ENCODE results near the gene MFSD6. TPM values are rescaled to one million over a fixed set of nuclear protein-coding genes. Genes with fewer than 3 reads are reported as not detected.
A peak's percentile ranks its signal among the peaks of the same experiment; 100 is the strongest.

MFSD6 gene
- total RNA-seq, 3 donors from 2014 or later (not counting 1 experiment from before 2014, with no cell fraction given): 36.7 to 50.5 (median 48.0) TPM

DNA sequence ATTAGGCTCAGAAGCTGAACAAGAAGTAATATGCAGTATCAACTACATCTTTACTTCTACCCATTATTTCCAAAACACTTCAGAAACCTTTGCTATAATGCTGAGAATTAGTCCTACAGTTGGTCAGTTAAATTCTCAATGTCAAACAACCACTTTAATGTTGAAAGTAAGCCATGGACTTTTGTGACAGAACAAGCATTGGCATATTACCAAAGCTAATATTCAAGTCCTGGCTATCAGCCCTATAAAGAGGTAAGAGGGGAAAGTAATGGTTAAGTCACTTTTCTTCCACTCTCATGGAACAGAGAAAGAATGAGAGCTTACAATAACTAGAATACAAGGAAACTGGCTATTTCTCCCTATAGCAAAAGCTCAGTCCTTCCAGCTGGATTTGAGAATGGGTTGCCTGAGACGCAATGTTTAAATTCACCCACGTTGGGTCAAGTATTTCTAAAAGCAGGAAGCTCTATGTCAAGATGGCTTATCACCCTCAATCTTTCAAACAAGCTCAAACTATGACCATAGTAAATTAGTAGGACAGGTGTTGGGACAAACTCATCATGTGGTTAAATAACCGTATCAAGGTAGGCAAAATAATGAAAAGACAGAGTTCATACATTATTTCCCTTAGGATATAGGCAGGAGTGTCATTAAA is 31.4 kb upstream of the MFSD6 start:
- Mint-ChIP-seq H3K27me3 (ENCODE audit: low read depth in 2 of 2) (no peaks in the 10 kb centered on the region), H3K9me3 (no peaks in the 10 kb centered on the region), H3K27ac (no peak overlapping the region), H3K4me3 (no peak overlapping the region), H3K36me3 (no peaks in the 10 kb centered on the region), H3K4me1 (peaks cover 0 to 3% of the 10 kb centered on the region in 2 donors)
- no peaks in the 10 kb centered on the region for H3K36me3 ChIP-seq (ENCODE audit: control insufficient read depth, insufficient read depth, low read length)
- ATAC-seq (no peak), DNase-seq (no peak)
- no peaks in the 10 kb centered on the region for H3K27me3 ChIP-seq (ENCODE audit: control insufficient read depth, insufficient read depth, low read length)
- intact Hi-C loops (cut with micrococcal nuclease): no loop called here
- 78% methylated on average over 3 of the region's 3 CpGs for WGBS (ENCODE audit: insufficient coverage)
- H3K4me1 ChIP-seq (ENCODE audit: control insufficient read depth, insufficient read depth, low read length): no peaks in the 10 kb centered on the region
- H3K9me3 ChIP-seq (ENCODE audit: control insufficient read depth, insufficient read depth, low read length): no peaks in the 10 kb centered on the region
- TF ChIP-seq, protein P1, sequence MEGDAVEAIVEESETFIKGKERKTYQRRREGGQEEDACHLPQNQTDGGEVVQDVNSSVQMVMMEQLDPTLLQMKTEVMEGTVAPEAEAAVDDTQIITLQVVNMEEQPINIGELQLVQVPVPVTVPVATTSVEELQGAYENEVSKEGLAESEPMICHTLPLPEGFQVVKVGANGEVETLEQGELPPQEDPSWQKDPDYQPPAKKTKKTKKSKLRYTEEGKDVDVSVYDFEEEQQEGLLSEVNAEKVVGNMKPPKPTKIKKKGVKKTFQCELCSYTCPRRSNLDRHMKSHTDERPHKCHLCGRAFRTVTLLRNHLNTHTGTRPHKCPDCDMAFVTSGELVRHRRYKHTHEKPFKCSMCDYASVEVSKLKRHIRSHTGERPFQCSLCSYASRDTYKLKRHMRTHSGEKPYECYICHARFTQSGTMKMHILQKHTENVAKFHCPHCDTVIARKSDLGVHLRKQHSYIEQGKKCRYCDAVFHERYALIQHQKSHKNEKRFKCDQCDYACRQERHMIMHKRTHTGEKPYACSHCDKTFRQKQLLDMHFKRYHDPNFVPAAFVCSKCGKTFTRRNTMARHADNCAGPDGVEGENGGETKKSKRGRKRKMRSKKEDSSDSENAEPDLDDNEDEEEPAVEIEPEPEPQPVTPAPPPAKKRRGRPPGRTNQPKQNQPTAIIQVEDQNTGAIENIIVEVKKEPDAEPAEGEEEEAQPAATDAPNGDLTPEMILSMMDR (IDR thresholded peaks at IDR 0.05): no peak
- H3K27ac ChIP-seq (ENCODE audit: low read length): no peak overlapping the region
- no peak overlapping the region for H3K4me3 ChIP-seq (ENCODE audit: low read length)

DNA sequence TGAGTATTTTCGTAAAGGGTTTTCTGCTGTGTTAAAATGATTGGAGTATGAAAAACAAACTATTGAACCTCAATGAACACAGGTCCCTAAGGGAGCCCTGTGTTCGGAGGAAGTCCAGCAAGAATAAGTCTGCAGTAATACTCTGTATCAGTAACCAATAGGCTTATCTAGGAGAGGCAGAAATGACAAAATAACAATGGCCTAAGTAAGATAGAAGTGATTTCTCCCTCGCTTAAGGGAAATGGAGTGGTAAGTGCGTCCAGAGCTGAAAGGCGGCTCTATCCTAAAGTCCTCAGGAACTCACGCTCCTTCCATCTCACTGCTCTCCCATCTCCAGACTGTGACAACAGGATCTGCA is 29.3 kb upstream of the MFSD6 start:
- Histone ChIP-seq H3K27ac (ENCODE audit: low read length) (no peak overlapping the region), H3K4me1 (ENCODE audit: control insufficient read depth, insufficient read depth, low read length) (no peaks in the 10 kb centered on the region), H3K36me3 (ENCODE audit: control insufficient read depth, insufficient read depth, low read length) (no peaks in the 10 kb centered on the region), H3K4me3 (ENCODE audit: low read length) (no peak overlapping the region), H3K9me3 (ENCODE audit: control insufficient read depth, insufficient read depth, low read length) (no peaks in the 10 kb centered on the region), H3K27me3 (ENCODE audit: control insufficient read depth, insufficient read depth, low read length) (no peaks in the 10 kb centered on the region)
- H3K27ac Mint-ChIP-seq: peak overlapping the region in 1 of 2 donors; percentile 27
- DNase-seq: no peak
- no peaks in the 10 kb centered on the region for H3K27me3 Mint-ChIP-seq (ENCODE audit: low read depth in 2 of 2)
- peaks cover 0 to 5% of the 10 kb centered on the region in 2 donors for H3K4me1 Mint-ChIP-seq
- no peaks in the 10 kb centered on the region for H3K36me3 Mint-ChIP-seq
- no peak overlapping the region for H3K4me3 Mint-ChIP-seq
- WGBS (ENCODE audit: insufficient coverage): 95% methylated on average over 5 of the region's 6 CpGs
- no peak for ATAC-seq
- intact Hi-C loops (cut with micrococcal nuclease): no loop called here
- TF ChIP-seq, protein P1 (IDR thresholded peaks at IDR 0.05): no peak
- no peaks in the 10 kb centered on the region for H3K9me3 Mint-ChIP-seq

DNA sequence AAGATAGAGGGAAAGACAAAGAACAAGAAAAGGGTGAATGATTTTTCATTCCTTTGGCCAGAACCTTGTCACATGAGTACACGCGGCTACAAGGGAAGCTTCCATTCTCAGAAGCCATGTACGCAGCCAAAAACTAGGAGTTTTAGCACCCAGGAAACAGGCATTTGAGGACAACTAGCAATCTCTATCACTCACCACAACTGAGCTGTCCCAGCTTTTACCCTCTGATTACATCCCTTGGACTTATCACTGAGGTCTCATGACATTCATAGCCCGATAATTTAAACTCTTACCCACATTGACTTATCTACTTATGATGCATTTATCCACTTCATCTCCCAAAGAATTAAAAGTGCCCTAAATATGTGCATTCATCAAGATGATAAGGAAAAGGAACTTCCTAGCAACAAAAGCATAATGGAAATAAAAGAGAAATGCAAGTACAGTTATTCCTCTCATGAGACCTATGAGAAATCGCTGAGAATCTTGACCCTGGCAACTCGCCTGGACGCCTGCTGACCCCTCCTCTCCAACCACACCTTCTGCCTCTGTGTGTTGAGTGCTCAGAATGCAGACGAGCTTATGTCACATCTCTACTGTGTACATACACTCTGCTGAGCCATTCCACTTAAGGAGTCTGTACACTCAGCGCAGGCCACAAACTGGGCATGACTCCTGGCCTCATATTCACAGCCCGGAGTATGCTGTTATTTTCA is 28.7 kb upstream of the MFSD6 start:
- H3K27ac Mint-ChIP-seq: no peak overlapping the region
- Histone ChIP-seq H3K27me3 (ENCODE audit: control insufficient read depth, insufficient read depth, low read length) (no peaks in the 10 kb centered on the region), H3K4me3 (ENCODE audit: low read length) (no peak overlapping the region), H3K36me3 (ENCODE audit: control insufficient read depth, insufficient read depth, low read length) (no peaks in the 10 kb centered on the region), H3K9me3 (ENCODE audit: control insufficient read depth, insufficient read depth, low read length) (no peaks in the 10 kb centered on the region), H3K27ac (ENCODE audit: low read length) (no peak overlapping the region), H3K4me1 (ENCODE audit: control insufficient read depth, insufficient read depth, low read length) (no peaks in the 10 kb centered on the region)
- no peaks in the 10 kb centered on the region for H3K9me3 Mint-ChIP-seq
- no peak overlapping the region for H3K4me3 Mint-ChIP-seq
- 92% methylated on average over 10 of the region's 10 CpGs for WGBS (ENCODE audit: insufficient coverage)
- DNase-seq (no peak), ATAC-seq (no peak)
- H3K36me3 Mint-ChIP-seq: no peaks in the 10 kb centered on the region
- intact Hi-C loops (cut with micrococcal nuclease): no loop called here
- H3K4me1 Mint-ChIP-seq: peaks cover 0 to 5% of the 10 kb centered on the region in 2 donors
- no peaks in the 10 kb centered on the region for H3K27me3 Mint-ChIP-seq (ENCODE audit: low read depth in 2 of 2)
- TF ChIP-seq, protein P1 (IDR thresholded peaks at IDR 0.05): no peak

All from natural killer cell (primary cell).